HCT116 (cell line): ENCODE results near the gene TTLL11. TPM values are rescaled to one million over a fixed set of nuclear protein-coding genes. Genes with fewer than 3 reads are reported as not detected.

Experiments used
- ATAC-seq: fragments of 200-7000 bp; cut with Tn5 transposase; 2 replicates; pipeline ENCODE4 v1.9.1; 2020; ENCODE audit warnings: mild to moderate bottlenecking, moderate library complexity
- BruUV-seq: library from RNA; stranded (reverse); fragments of 400-500 nt; replicated peaks from 2 replicates; lab custom pipeline; 2021; lab: Mats Ljungman, UMichigan
- CTCF ChIA-PET: fragments of 300-600 bp; sonication (Branson Sonifier 250); formaldehyde crosslinking; loops from one replicate; lab custom pipeline; 2021; ENCODE audit warnings: antibody characterized with exemption; lab: Charles Lee
- POLR2A ChIA-PET: fragments of 300-600, 350-600 bp; sonication (Branson Sonifier 250); formaldehyde crosslinking; loops from one replicate; lab custom pipeline; 2021; ENCODE audit warnings: antibody characterized with exemption; lab: Charles Lee
- RAD21 ChIA-PET, 2 experiments: fragments of 300-600 bp; sonication (Branson Sonifier 250); formaldehyde crosslinking; loops; one replicate each; lab custom pipeline; 2023; ENCODE audit warnings: low total read pairs in 2 of 2; ENCODE audit not compliant: uncharacterized antibody in 2 of 2, unreplicated experiment in 2 of 2, low non-redundant PET in 1 of 2; lab: Charles Lee
- DNase-seq: peaks from one replicate; pipeline ENCODE4 v3.0.0-alpha.2; 2010; ENCODE audit warnings: low read depth, low spot score
- H2AFZ ChIP-seq: fragments of 200-600 bp; shearing (Covaris generic), sonication (generic); 2 replicates; pipeline ENCODE4 v1.6.1; 2017; ENCODE audit warnings: low read depth, mixed run types, mixed read lengths, antibody characterized with exemption, low read length; ENCODE audit not compliant: poor library complexity, severe bottlenecking
- H3K27ac ChIP-seq: 2 replicates; pipeline ENCODE4 v1.5.1; 2012; ENCODE audit warnings: low read depth, low read length
- H3K27me3 ChIP-seq: fragments of 200-600 bp; sonication (generic); 2 replicates; pipeline ENCODE4 v1.6.1; 2016; ENCODE audit warnings: mixed run types, low read length, mixed read lengths; ENCODE audit not compliant: insufficient read depth
- H3K36me3 ChIP-seq, 2 experiments: fragments of 200-500 bp in 1 of 2; fragments of 200-600 bp in 1 of 2; sonication (Bioruptor generic) in 1 of 2; sonication (generic) in 1 of 2; 2 replicates each; pipeline versions ENCODE4 v1.5.1 to v1.6.1; 2014 to 2016; ENCODE audit warnings: low read length in 2 of 2, inconsistent platforms in 1 of 2, mixed read lengths in 1 of 2, mixed run types in 1 of 2; ENCODE audit not compliant: insufficient read depth in 2 of 2, control insufficient read depth in 1 of 2
- H3K4me1 ChIP-seq, 2 experiments: fragments of 200-600 bp in 1 of 2; sonication (generic) in 1 of 2; 2 replicates each; pipeline versions ENCODE4 v1.5.1 to v1.6.1; 2012 to 2017; ENCODE audit warnings: low read length in 2 of 2, inconsistent platforms in 1 of 2, mild to moderate bottlenecking in 1 of 2, mixed read lengths in 1 of 2, mixed run types in 1 of 2, moderate library complexity in 1 of 2; ENCODE audit not compliant: insufficient read depth in 2 of 2, control insufficient read depth in 1 of 2
- H3K4me2 ChIP-seq: fragments of 200-600 bp; sonication (generic); 2 replicates; pipeline ENCODE4 v1.6.1; 2017; ENCODE audit warnings: mixed run types, low read length, mixed read lengths
- H3K4me3 ChIP-seq, 2 experiments: fragments of 200-600 bp in 1 of 2; sonication (generic) in 1 of 2; replicated peaks in 1 of 2; 2 replicates each; pipeline ENCODE4 v1.5.1; 2011 to 2016; ENCODE audit warnings: low read length in 2 of 2, control low read depth in 1 of 2, low read depth in 1 of 2, mild to moderate bottlenecking in 1 of 2, mixed read lengths in 1 of 2, mixed run types in 1 of 2
- H3K79me2 ChIP-seq: fragments of 200-600 bp; sonication (generic); 2 replicates; pipeline ENCODE4 v1.6.1; 2017; ENCODE audit warnings: mild to moderate bottlenecking, mixed run types, low read length, moderate library complexity, mixed read lengths; ENCODE audit not compliant: insufficient read depth
- H3K9ac ChIP-seq: fragments of 200-600 bp; sonication (generic); 2 replicates; pipeline ENCODE4 v1.6.1; 2016; ENCODE audit warnings: low read length, mixed read lengths
- H3K9me2 ChIP-seq: fragments of 200-600 bp; sonication (generic), shearing (Covaris generic); 2 replicates; pipeline ENCODE4 v1.6.1; 2017; ENCODE audit warnings: mixed run types, mild to moderate bottlenecking, moderate library complexity; ENCODE audit not compliant: insufficient read depth
- H3K9me3 ChIP-seq, 2 experiments: fragments of 200-500 bp in 1 of 2; fragments of 200-600 bp in 1 of 2; sonication (Bioruptor generic) in 1 of 2; sonication (generic) in 1 of 2; 2 replicates each; pipeline ENCODE4 v1.6.1; 2014 to 2017; ENCODE audit warnings: low read length in 2 of 2, mixed read lengths in 2 of 2, inconsistent platforms in 1 of 2, low read depth in 1 of 2, mild to moderate bottlenecking in 1 of 2, mixed run types in 1 of 2, moderate library complexity in 1 of 2; ENCODE audit not compliant: control insufficient read depth in 1 of 2, insufficient read depth in 1 of 2
- H4K20me1 ChIP-seq: fragments of 200-600 bp; sonication (generic), shearing (Covaris generic); 2 replicates; pipeline ENCODE4 v1.6.1; 2017; ENCODE audit warnings: mixed run types, mild to moderate bottlenecking, moderate library complexity; ENCODE audit not compliant: insufficient read depth
- ATF3 ChIP-seq: IDR thresholded peaks from 2 replicates; pipeline ENCODE4 v1.6.1; 2012
- CEBPB ChIP-seq: IDR thresholded peaks from 2 replicates; pipeline ENCODE4 v1.6.1; 2012; ENCODE audit warnings: low read depth
- CTCF ChIP-seq, 3 experiments: fragments of 200-600 bp in 1 of 3; sonication (generic) in 1 of 3; IDR thresholded peaks in 2 of 3; conservative IDR thresholded peaks in 1 of 3; 2 replicates each; pipeline ENCODE4 v1.5.1; 2012 to 2017; ENCODE audit warnings: low read depth in 2 of 3, low read length in 2 of 3, antibody characterized with exemption in 1 of 3, borderline replicate concordance in 1 of 3, control low read depth in 1 of 3, mild to moderate bottlenecking in 1 of 3, mixed read lengths in 1 of 3, mixed run types in 1 of 3, moderate library complexity in 1 of 3; ENCODE audit not compliant: insufficient read depth in 1 of 3
- EGR1 ChIP-seq: IDR thresholded peaks from 2 replicates; pipeline ENCODE4 v1.6.1; 2012; ENCODE audit warnings: low read depth
- ELF1 ChIP-seq: IDR thresholded peaks from 2 replicates; pipeline ENCODE4 v1.6.1; 2012; ENCODE audit warnings: low read depth, borderline replicate concordance
- EZH2 ChIP-seq: fragments of 200-600 bp; sonication (generic); IDR thresholded peaks from 2 replicates; pipeline ENCODE4 v1.6.1; 2017; ENCODE audit warnings: antibody characterized with exemption, mixed run types
- EZH2phosphoT487 ChIP-seq: fragments of 200-600 bp; IDR thresholded peaks from 2 replicates; pipeline ENCODE4 v1.6.1; 2018; ENCODE audit warnings: antibody characterized with exemption, borderline replicate concordance
- MAX ChIP-seq: IDR thresholded peaks from 2 replicates; pipeline ENCODE4 v1.6.1; 2012
- RAD21 ChIP-seq: IDR thresholded peaks from 2 replicates; pipeline ENCODE4 v1.6.1; 2012; ENCODE audit warnings: low read depth, mild to moderate bottlenecking
- REST ChIP-seq: IDR thresholded peaks from 2 replicates; pipeline ENCODE4 v1.6.1; 2012; ENCODE audit warnings: low read depth
- SIN3A ChIP-seq: IDR thresholded peaks from 2 replicates; pipeline ENCODE4 v1.6.1; 2012; ENCODE audit warnings: low read depth
- SP1 ChIP-seq: IDR thresholded peaks from 2 replicates; pipeline ENCODE4 v1.6.1; 2012; ENCODE audit warnings: low read depth
- SRF ChIP-seq: IDR thresholded peaks from 2 replicates; pipeline ENCODE4 v1.6.1; 2012; ENCODE audit warnings: low read depth
- YY1 ChIP-seq: IDR thresholded peaks from 2 replicates; pipeline ENCODE4 v1.6.1; 2011; ENCODE audit warnings: low read length, low read depth, moderate library complexity, mild to moderate bottlenecking; ENCODE audit not compliant: insufficient replicate concordance; ENCODE audit errors: extremely low read depth
- ZBTB33 ChIP-seq: IDR thresholded peaks from 2 replicates; pipeline ENCODE4 v1.6.1; 2011; ENCODE audit warnings: mild to moderate bottlenecking, low read length, moderate library complexity; ENCODE audit not compliant: insufficient replicate concordance; ENCODE audit errors: extremely low read depth
- ZNF274 ChIP-seq: fragments of 200-500 bp; sonication (Bioruptor generic); IDR thresholded peaks from 2 replicates; pipeline ENCODE4 v1.6.1; 2014; ENCODE audit warnings: mild to moderate bottlenecking, low read depth, low read length, inconsistent platforms
- intact Hi-C: fragments of 100-400 bp; cut with micrococcal nuclease; formaldehyde crosslinking; loops from 2 replicates; pipeline ENCODE4 v1.10.0; 2022
- total RNA-seq: library from RNA; stranded (reverse); gene quantifications from one replicate; pipeline ENCODE4 v1.2.1, GENCODE V29; 2021; ENCODE audit not compliant: unreplicated experiment

TTLL11 gene
- total RNA-seq, 1 experiment from 2014 or later, result 2.2 TPM

GRCh38 chr9:121858788-121859187 lies 234.3 kb downstream of the TTLL11 start:
- ATAC-seq (no peak), DNase-seq (no peak)
- no peak overlapping the region for H3K4me3 ChIP-seq
- no peak for TF ChIP-seq ZNF274
- TF ChIP-seq ATF3, result no peak
- no peak for TF ChIP-seq SIN3A
- TF ChIP-seq YY1, result no peak
- TF ChIP-seq EZH2, result no peak
- no peak for TF ChIP-seq CTCF (IDR thresholded peaks at IDR 0.05 in 2 of 3, conservative IDR thresholded peaks at IDR 0.05 in 1 of 3; ENCODE audit: borderline replicate concordance in 1 of 3, insufficient read depth in 1 of 3, low read depth in 2 of 3, low read length in 2 of 3)
- TF ChIP-seq EGR1, result no peak
- TF ChIP-seq RAD21, result no peak
- TF ChIP-seq CEBPB, result no peak
- no peak for TF ChIP-seq SRF
- TF ChIP-seq ZBTB33, result no peak
- TF ChIP-seq EZH2phosphoT487, result no peak
- TF ChIP-seq ELF1, result no peak
- TF ChIP-seq MAX, result no peak
- no peak for TF ChIP-seq SP1
- TF ChIP-seq REST, result no peak
- H3K4me2 ChIP-seq, result no peak overlapping the region
- no peaks in the 10 kb centered on the region for H3K36me3 ChIP-seq
- H3K9me3 ChIP-seq, result no peaks in the 10 kb centered on the region
- no peaks in the 10 kb centered on the region for H3K27me3 ChIP-seq
- no peaks in the 10 kb centered on the region for H3K79me2 ChIP-seq
- no peak overlapping the region for H3K9ac ChIP-seq
- H3K9me2 ChIP-seq, result no peaks in the 10 kb centered on the region
- no peaks in the 10 kb centered on the region for H4K20me1 ChIP-seq
- no peak overlapping the region for H3K27ac ChIP-seq
- RAD21 ChIA-PET, result no interaction called here
- no peak overlapping the region for H2AFZ ChIP-seq
- intact Hi-C loops, result no loop called here
- H3K4me1 ChIP-seq, result no peaks in the 10 kb centered on the region
- CTCF ChIA-PET, result no interaction called here
- POLR2A ChIA-PET, result no interaction called here
- no TSS peak for BruUV-seq
